ENCODE results near the gene RAPSN.

RAPSN gene

GRCh38 chr11:47445840-47446239, 3.1 kb downstream of the RAPSN start:
- no peak overlapping the region for H3K4me3 ChIP-seq
- H3K4me1 ChIP-seq, result no peaks in the 10 kb centered on the region
- TF ChIP-seq CTCF (IDR thresholded peaks at IDR 0.05), result no peak
- H3K27me3 ChIP-seq, result no peaks in the 10 kb centered on the region
- DNase-seq, result no peak
- no peaks in the 10 kb centered on the region for H3K36me3 ChIP-seq
- intact Hi-C loops (cut with DNase I; ENCODE audit: low total_unique reads), result loop anchor here (5.0 kb wide), 1 partner anchor 69 kb away; the partner anchor contains the start of gene SPI1
- no peak overlapping the region for H3K27ac ChIP-seq
- H3K9me3 ChIP-seq, result no peaks in the 10 kb centered on the region

GRCh38 chr11:47443817-47444216, 5.1 kb downstream of the RAPSN start:
- H3K4me3 ChIP-seq, result no peak overlapping the region
- no peaks in the 10 kb centered on the region for H3K9me3 ChIP-seq
- no peaks in the 10 kb centered on the region for H3K27me3 ChIP-seq
- H3K4me1 ChIP-seq, result no peaks in the 10 kb centered on the region
- intact Hi-C loops (cut with DNase I; ENCODE audit: low total_unique reads), result no loop called here
- no peaks in the 10 kb centered on the region for H3K36me3 ChIP-seq
- no peak overlapping the region for H3K27ac ChIP-seq
- no peak for TF ChIP-seq CTCF (IDR thresholded peaks at IDR 0.05)
- no peak for DNase-seq

GRCh38 chr11:47443028-47443700, 5.8 kb downstream of the RAPSN start:
- Histone ChIP-seq H3K9me3 (no peaks in the 10 kb centered on the region), H3K27me3 (no peaks in the 10 kb centered on the region), H3K36me3 (no peaks in the 10 kb centered on the region), H3K27ac (no peak overlapping the region), H3K4me1 (no peaks in the 10 kb centered on the region), H3K4me3 (no peak overlapping the region)
- no peak for DNase-seq
- no peak for TF ChIP-seq CTCF (IDR thresholded peaks at IDR 0.05)
- intact Hi-C loops (cut with DNase I; ENCODE audit: low total_unique reads), result no loop called here

- no peak overlapping the region for H3K4me3 ChIP-seq
- TF ChIP-seq CTCF (IDR thresholded peaks at IDR 0.05), result no peak
- H3K4me1 ChIP-seq, result no peaks in the 10 kb centered on the region
- intact Hi-C loops (cut with DNase I; ENCODE audit: low total_unique reads), result no loop called here
- no peaks in the 10 kb centered on the region for H3K36me3 ChIP-seq
- H3K9me3 ChIP-seq, result no peaks in the 10 kb centered on the region
- DNase-seq, result no peak
- H3K27ac ChIP-seq, result no peak overlapping the region
- no peaks in the 10 kb centered on the region for H3K27me3 ChIP-seq
Observed at GRCh38 chr11:47442514-47442913, 6.4 kb downstream of the RAPSN start.

GRCh38 chr11:47441421-47441820, 7.5 kb downstream of the RAPSN start:
- H3K27me3 ChIP-seq, result no peaks in the 10 kb centered on the region
- no peak overlapping the region for H3K4me3 ChIP-seq
- TF ChIP-seq CTCF (IDR thresholded peaks at IDR 0.05), result no peak
- H3K27ac ChIP-seq, result no peak overlapping the region
- H3K9me3 ChIP-seq, result no peaks in the 10 kb centered on the region
- no peaks in the 10 kb centered on the region for H3K36me3 ChIP-seq
- no peaks in the 10 kb centered on the region for H3K4me1 ChIP-seq
- DNase-seq, result no peak
- intact Hi-C loops (cut with DNase I; ENCODE audit: low total_unique reads), result no loop called here

- no peak for TF ChIP-seq CTCF (IDR thresholded peaks at IDR 0.05)
- Histone ChIP-seq H3K27me3 (no peaks in the 10 kb centered on the region), H3K27ac (no peak overlapping the region), H3K4me3 (no peak overlapping the region), H3K36me3 (no peaks in the 10 kb centered on the region), H3K4me1 (no peaks in the 10 kb centered on the region), H3K9me3 (no peaks in the 10 kb centered on the region)
- no peak for DNase-seq
- intact Hi-C loops (cut with DNase I; ENCODE audit: low total_unique reads), result no loop called here
Observed at GRCh38 chr11:47440054-47440476, 8.9 kb downstream of the RAPSN start.

Data from tibial artery (tissue), 4 donors.